LNCaP clone FGC (cell line): Measurements from ENCODE around the gene SLC16A2.

ENCODE experiments used
- DNase-seq: peaks from one replicate; pipeline ENCODE4 v3.0.0-alpha.2; 2011; ENCODE audit warnings: low read depth
- H3K4me3 ChIP-seq: 2 replicates; pipeline ENCODE4 v1.5.1; 2011; ENCODE audit warnings: mild to moderate bottlenecking, low read depth, low read length, control low read depth
- CTCF ChIP-seq: IDR thresholded peaks from 2 replicates; pipeline ENCODE4 v1.5.1; 2012; ENCODE audit warnings: mild to moderate bottlenecking; ENCODE audit not compliant: control insufficient read depth, insufficient read depth; ENCODE audit errors: extremely low read depth

Gene SLC16A2

DNA sequence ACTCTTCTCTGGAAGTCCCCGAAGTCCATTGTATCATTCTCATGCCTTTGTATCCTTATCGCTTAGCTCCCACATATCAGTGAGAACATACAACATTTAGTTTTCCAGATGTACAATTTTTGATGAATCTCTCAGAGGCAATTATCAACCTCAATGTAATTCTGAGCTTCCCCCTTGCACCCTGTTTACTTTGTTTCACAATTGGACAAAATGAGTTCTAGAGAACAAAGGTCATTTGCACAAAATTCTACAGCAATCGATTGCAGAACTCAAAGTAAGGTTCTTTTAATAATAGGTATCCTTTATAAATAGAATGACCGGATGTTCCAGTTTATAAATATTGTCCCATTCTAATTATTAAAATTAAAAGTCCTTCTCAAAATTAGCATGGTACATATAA is 79.3 kb downstream of the SLC16A2 start:
- no peak overlapping the region for H3K4me3 ChIP-seq
- no peak for TF ChIP-seq CTCF
- no peak for DNase-seq

GRCh38 chrX:74505437-74505836 is 84.1 kb downstream of the SLC16A2 start:
- no peak overlapping the region for H3K4me3 ChIP-seq
- DNase-seq, result no peak
- no peak for TF ChIP-seq CTCF

DNA sequence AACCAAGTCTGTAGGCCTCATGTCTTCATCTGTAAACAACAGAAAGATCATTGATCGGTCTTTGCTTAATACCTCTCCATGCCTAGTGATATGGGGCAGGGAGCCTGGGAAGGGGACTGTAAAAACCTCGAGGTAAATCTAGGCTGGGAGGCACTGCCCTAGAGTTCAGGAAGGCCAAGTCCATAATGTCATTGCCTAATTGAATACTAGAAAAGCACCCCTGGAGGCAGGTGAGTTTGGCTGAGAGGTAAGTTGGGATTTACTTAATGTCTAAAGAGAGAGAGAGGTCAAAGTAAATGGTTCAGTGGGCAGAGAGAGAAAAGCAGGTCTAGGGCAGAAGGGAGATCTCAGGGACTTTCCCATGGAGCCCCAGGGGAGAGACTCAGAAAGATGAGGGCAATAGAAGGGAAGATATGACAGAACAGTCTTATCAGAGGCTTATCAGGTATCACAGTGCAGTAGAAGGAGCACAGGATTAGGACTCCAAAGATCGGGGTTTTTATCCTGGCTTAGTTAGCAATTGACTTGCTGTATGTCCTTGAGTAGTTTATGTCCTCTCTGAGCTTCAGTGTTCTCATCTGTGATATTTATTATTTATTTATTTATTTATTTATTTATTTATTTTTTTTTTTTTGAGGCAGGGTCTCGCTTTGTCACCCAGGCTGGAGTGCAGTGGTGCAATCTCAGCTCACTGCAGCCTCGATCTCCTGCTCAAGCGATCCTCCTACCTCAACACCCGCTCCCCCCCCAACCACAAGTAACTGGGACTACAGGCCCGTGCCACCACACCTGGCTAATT is 85.2 kb downstream of the SLC16A2 start:
- no peak for TF ChIP-seq CTCF
- no peak overlapping the region for H3K4me3 ChIP-seq
- no peak for DNase-seq

DNA sequence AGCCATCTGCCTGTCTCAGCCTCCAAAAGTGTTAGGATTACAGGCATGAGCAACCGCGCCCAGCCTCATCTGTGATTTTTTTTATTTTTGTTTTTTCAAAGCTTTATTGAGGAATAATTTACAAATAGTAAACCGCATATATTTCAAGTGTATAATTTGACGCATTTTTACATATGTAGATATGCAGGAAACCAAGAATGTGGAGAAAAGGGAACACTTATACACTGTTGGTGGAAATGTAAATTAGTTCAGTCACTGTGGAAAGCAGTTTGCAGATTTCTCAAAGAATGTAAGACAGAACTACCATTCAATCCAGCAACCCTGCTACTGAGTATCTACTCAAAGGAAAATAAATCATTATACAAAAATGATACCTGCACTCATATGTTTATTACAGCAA is 85.9 kb downstream of the SLC16A2 start:
- TF ChIP-seq CTCF, result no peak
- no peak overlapping the region for H3K4me3 ChIP-seq
- no peak for DNase-seq

GRCh38 chrX:74509989-74510388 is 88.7 kb downstream of the SLC16A2 start:
- TF ChIP-seq CTCF, result no peak
- no peak overlapping the region for H3K4me3 ChIP-seq
- no peak for DNase-seq

DNA sequence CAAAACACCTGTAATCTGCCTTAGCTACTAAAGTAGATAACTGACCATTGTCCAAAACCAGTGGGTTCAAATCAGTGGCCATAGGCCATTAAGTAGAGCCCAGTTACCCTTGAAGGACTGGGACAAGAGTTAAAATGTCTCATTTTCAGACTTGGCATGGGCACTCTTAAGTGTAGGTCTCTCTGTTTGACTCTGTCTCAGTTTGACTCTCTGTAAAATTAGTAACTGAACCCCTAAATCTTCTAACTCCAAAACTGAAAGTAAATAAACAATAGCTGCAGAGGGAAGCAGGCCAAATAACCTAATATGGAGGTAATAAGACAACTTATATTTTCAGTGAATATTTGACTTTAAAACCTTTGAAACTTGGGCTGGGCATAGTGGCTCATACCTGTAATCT is 89.1 kb downstream of the SLC16A2 start:
- H3K4me3 ChIP-seq, result no peak overlapping the region
- DNase-seq, result no peak
- TF ChIP-seq CTCF, result no peak

GRCh38 chrX:74511704-74512103 is 90.4 kb downstream of the SLC16A2 start:
- DNase-seq, result no peak
- no peak for TF ChIP-seq CTCF
- H3K4me3 ChIP-seq, result no peak overlapping the region
